Breast epithelium (tissue), 3 donors: Measurements from ENCODE around the gene TKTL1.

Experiments
- POLR2A ChIP-seq: fragments of 450-650 bp; IDR thresholded peaks from one replicate; pipeline ENCODE4 v1.6.1; 2016; ENCODE audit warnings: antibody characterized with exemption, mild to moderate bottlenecking, moderate library complexity
- TF ChIP-seq, protein P1 (sequence below), 3 donors: fragments of 450-650 bp; IDR thresholded peaks; one replicate each; pipeline ENCODE4 v1.5.1; 2016 to 2017; ENCODE audit warnings: antibody characterized with exemption in 3 of 3, mild to moderate bottlenecking in 3 of 3, moderate library complexity in 3 of 3

DNA sequence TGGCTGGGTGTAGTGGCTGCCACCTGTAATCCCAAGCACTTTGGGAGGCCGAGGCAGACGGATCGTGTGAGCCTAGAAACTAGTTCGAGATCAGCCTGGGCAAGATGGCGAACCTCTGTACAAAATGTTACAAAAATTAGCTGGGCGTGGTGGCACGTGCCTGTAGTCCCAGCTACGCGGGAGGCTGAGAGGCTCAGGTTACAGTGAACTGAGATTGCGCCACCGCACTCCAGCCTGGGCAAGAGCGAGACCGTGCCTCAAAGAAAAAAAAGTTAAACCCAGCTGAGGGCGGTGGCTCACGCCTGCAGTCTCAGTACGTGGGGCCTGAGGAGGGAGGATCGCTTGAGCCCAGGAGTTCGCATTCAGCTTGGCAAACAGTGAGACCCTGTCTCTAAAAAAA is 1.1 kb downstream of the TKTL1 start:
- TF ChIP-seq, protein P1, sequence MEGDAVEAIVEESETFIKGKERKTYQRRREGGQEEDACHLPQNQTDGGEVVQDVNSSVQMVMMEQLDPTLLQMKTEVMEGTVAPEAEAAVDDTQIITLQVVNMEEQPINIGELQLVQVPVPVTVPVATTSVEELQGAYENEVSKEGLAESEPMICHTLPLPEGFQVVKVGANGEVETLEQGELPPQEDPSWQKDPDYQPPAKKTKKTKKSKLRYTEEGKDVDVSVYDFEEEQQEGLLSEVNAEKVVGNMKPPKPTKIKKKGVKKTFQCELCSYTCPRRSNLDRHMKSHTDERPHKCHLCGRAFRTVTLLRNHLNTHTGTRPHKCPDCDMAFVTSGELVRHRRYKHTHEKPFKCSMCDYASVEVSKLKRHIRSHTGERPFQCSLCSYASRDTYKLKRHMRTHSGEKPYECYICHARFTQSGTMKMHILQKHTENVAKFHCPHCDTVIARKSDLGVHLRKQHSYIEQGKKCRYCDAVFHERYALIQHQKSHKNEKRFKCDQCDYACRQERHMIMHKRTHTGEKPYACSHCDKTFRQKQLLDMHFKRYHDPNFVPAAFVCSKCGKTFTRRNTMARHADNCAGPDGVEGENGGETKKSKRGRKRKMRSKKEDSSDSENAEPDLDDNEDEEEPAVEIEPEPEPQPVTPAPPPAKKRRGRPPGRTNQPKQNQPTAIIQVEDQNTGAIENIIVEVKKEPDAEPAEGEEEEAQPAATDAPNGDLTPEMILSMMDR (IDR thresholded peaks at IDR 0.05) = no peak
- TF ChIP-seq POLR2A = no peak
